GM11168 (cell line): ENCODE measurements around the gene TMEM11.

Source experiments
- in situ Hi-C: fragments of 300-500 bp; cut with MboI; formaldehyde crosslinking; loops from one replicate; pipeline ENCODE4 v1.12.0; 2022; ENCODE audit warnings: low sequenced_read_pairs; ENCODE audit not compliant: unreplicated experiment

TMEM11 gene, protein sequence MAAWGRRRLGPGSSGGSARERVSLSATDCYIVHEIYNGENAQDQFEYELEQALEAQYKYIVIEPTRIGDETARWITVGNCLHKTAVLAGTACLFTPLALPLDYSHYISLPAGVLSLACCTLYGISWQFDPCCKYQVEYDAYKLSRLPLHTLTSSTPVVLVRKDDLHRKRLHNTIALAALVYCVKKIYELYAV

DNA sequence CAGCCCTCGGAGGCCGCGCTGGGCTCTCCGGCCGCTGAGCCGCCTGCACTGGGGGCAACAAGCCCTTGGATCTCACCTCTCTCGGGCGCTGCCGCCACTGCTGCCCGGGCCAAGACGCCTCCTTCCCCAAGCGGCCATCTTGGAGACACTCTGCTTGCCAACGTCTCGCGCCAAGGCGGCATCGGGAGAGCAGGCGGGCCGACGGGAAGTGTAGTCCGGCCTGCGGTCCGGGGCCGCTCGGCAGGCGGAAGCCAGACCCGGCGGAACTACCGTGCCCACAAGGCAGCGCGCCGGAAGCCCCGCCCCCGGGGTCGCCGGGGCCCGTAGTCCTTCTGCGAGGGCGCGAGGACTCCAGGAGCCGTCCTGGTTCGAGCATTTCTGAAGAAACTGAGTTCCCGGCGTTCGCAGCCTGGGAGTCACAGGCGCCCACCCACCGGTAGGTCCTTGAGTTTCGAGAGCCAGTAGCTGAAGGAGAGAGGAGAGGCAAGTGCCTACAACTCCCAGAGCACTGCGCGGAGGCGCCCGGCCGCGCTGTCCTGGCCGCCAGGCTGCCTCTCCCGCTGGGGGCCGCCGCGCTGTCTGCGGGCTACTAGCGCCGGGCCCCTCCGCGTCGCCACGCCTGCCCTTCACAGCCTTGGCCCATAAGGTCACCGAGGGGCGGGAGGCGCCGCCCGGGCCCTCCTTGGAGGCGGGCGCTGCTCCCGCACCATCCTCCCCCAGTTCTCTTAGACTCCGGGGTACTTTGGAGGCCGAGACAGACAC lies at the start of gene TMEM11:
Gene TMEM11, minus strand, starts transcription at position 147 of the 762 bp plus-strand sequence. Its CDS starts 9 bp downstream, at position 138.
- in situ Hi-C loops = no loop called here

DNA sequence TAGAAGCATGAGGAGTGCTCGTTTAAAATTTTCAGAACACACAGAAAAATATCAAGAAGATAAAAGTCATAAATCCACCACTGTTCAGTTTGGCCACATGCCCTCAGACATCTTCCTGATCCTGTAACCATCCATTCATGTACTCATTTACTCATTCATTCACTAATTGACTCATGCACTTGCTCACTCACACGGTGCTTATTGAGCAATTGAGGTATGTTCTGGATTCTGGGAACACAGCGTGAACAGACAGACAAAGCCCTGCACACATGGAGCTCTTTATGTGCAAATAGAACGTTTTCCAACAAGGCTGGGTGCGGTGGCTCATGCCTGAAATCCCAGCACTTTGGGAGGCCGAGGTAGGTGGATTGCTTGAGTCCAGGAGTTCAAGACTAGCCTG lies 49.4 kb upstream of the TMEM11 start:
- in situ Hi-C loops = no loop called here

DNA sequence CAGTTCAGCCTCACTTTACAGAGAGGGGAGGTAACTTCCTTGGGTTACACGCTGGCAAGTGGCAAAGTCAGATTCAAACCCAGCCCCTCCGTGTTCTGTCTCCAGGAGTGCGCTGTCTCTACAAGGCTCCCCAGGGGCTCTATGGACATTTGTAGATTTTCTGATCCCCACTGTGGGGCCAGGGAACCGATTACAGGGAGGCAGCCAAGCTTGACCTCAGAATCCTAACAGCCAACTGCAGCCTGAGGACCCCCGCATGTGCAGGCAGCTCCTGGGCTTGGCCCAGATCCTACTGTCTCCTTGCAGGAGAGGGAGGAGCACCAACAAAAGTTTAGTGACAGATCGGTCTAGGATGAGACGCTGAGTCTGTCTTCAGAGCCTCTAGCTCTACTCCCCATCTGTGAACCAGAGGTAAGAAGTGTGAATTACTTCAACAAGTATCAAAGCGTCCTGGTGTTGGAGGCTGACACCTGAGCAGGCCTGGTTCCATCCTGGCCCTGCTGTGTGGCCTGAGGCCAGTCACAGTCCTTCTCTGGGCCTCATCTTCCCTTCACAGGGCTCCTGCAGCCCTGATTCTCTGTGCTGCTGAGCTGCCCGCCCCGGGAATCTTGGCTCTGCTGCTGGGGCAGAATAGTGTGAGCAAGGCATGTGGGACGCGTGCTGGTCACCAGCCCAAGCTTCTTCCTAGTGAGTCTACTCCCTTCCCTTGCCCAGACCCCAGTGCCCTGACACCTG lies 48.5 kb upstream of the TMEM11 start:
- in situ Hi-C loops = no loop called here

DNA sequence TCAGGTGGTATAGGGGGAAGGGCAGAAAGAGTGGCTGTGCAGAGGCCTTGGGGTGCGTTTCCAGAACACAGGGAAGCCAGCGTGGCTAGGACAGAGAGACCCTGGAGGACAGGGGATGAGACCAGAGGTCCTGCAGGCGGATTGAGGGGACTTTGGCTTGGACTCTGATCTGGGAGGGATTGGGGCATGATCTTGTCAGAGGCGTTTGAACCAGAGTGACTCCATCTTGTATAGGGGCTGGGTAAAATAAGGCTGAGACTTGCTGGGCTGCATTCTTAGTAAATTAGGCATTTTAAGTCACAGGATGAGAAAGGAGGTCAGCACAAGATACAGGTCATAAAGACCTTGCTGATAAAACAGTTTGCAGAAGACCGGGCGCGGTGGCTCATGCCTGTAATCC lies 44.6 kb upstream of the TMEM11 start:
- in situ Hi-C loops = no loop called here

DNA sequence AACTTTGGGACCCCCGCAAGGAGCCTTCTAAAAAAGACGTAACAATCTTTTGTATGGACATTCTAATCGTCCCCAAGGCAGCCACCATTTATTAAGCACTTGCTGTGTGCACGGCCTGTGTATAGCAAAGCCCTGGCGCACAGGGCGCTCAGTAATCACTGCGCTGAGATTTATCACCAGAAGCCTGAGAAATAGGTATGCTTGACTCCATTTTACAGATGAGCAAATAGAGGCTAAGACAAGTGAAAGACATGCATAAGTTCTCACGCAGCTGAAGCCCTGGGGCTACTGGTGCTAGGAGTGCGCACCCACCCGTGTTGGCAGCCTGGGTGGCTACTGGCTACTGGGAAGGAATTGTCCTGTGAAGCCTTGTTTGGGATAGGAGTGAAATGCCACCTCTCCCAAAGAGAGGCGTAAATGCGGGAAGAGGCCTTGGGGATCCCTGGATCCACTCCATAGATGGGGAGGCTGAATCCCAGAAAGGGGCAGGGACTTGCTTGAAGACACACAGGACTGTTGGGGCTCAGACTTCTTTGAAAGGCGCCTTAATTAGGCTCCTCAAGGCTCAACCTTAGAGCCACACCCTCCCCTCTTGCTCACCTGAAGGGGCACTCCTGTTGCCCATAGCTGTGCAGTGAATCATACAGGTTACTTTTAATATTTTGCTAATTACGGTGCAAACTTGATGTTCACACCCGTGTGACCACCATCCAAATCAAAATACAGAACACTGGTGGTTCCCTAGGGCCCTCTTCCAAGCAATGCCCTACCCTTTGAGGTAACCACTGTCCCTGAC lies 39.9 kb upstream of the TMEM11 start:
- in situ Hi-C loops = no loop called here

DNA sequence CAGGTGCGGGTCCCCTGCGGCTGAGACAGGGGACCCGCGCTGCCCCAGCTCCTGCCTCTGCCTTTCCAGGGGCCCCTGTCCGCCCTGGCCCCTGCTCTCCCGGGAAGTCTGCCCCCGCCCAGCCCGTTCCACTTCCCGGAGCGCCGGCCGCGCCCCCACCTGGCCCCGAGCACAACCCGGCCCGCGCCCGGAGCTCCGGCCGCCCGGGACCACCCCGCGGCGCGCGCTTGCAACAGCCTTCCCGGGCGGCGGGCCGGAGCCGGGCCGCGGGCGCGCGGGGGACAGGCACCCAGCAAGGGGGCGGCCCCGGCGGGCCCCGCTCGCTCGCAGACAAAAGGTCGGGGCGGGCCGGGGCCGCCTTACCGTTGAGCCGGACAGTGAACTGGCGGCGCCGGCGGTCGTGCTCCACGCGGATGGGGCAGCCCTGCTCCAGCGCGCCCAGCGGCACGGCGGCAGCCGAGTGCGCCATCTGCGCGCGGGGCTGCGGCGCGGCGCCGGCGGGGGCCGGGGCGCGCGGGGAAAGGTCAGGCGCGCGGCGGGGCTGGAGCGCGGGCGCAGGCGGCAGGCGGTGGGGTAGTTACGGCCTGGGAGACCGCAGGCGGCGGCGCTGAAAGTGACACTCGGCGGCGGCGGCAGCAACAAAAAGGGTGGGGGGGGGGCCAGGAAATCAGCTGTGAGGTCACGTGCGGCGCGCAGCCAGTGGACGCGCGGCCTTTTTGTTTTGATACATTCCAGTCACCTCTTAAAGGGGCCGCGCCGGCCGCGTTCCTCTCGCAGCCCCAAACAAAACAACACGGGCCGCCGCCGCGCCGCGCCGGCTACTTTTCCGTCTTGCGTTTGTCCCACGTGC lies 39.1 kb upstream of the TMEM11 start, which contains the start of gene NATD1:
Gene NATD1, minus strand, starts transcription at position 615 of the 850 bp plus-strand sequence. Its CDS starts 146 bp downstream, at position 469.
- in situ Hi-C loops = no loop called here

DNA sequence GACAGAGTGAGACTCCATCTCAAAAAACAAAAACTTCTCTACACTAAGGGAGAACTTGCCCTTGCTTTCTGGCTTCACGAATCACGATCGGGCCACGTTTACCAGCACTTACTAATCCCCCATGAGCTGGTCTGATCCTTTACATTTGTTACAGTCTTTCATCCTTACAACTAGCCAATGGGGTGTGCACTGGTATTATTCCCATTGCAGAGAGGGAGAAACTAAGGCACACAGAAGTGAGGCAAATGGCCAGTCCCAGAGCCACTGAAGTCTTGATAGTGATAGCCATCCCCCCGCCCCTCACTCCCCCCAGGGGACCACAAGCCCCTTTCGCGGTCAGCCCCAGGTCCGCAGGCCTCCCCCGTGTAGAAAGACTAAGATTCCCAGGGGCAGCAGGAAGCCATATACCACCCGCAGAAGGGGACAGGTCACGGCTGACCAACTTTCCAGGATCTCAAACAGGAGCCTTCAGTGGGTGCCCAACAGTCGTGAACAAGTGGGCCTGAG lies 38.4 kb upstream of the TMEM11 start:
- in situ Hi-C loops = no loop called here

DNA sequence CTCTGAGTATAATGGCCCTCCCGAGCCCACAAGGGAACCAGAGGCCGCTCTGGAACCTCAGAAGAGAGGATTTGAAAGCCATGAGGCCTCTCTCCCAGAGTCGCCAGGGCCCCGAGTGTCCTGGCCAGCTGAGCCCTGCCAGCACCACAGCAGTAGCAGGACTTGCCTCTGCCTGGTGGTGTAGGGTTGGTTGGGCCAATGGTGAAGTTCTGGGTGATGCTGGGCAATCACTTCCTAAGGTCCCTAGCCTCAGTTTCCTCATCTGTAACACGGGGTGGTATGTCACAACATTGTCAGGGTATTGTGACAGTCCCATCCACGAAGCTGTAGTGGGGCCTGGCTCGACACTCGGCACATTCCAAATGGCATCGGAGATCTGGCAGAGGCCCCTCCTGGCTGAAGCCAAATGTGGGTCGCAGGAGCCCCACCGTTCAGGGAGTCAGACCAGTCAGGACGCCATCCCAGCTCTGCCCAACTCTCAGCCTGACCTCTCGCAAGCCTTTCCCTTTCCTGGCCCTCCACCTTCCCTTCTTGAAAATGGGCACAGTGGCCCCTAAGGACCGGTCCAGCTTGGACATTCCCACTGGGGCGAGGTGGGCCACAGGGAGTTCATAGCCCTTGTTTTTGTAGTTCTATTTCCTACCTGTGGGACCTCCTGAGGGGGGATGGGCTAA lies 37.5 kb upstream of the TMEM11 start:
- in situ Hi-C loops = no loop called here

DNA sequence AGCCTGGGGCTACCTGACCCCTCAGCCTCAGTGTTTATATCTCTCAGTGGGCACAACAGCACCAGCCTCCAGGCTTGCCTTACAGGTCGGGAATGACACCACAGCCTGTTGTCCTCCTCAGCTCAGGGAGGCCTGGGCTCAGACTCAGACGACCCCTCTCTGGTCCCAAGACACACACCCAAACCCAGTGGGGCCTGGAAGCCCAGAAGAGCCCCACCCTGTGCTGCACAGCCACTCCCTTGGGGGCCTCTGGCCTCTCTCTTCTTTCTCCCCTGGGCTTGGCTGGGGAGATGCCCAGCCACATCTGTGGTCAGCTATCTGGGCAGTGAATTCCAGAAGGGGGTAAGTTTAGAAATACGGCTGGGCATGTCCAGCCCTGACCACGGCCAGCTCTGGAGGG lies 36.9 kb upstream of the TMEM11 start:
- in situ Hi-C loops = no loop called here

DNA sequence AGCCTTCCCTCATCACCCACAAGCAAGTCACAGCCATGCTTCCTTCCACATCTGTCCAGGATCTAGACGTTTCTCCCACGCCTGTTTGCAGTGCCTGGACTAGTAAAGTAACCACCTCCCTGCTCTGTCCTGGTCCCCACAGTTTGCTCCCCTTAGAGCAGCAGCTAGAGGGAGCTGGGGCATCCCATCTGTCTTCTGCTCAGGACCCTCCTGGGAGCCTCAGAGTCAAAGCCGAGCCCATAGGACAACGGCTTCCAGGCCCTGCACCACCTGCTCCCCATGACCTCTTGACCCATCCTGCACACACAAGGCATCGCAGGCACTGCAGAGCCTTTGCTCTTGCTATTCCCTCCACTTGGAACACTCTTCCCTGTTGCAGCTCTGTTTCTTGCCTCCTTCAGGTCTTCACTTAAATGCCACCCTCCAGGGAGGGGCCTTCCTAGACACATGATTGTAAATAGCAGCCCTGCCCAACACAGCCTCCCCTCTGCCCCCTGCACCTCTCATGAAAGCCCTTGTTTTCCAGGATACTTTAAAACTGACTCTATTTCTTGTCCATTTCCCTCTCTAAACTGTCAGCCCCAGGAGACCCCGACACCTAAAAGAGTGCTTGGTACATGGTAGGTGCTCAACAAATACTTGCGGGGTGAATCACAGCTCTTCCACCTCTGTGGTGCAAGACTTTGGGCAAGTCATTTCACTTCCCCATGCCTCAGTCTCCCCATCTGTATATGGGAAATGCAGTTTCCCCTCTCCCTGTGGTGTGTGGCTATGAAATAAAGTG lies 36.2 kb upstream of the TMEM11 start:
- in situ Hi-C loops = loop anchor here (10.0 kb wide), 1 partner anchor 125 kb away; the partner anchor contains the start of gene DHRS7B

DNA sequence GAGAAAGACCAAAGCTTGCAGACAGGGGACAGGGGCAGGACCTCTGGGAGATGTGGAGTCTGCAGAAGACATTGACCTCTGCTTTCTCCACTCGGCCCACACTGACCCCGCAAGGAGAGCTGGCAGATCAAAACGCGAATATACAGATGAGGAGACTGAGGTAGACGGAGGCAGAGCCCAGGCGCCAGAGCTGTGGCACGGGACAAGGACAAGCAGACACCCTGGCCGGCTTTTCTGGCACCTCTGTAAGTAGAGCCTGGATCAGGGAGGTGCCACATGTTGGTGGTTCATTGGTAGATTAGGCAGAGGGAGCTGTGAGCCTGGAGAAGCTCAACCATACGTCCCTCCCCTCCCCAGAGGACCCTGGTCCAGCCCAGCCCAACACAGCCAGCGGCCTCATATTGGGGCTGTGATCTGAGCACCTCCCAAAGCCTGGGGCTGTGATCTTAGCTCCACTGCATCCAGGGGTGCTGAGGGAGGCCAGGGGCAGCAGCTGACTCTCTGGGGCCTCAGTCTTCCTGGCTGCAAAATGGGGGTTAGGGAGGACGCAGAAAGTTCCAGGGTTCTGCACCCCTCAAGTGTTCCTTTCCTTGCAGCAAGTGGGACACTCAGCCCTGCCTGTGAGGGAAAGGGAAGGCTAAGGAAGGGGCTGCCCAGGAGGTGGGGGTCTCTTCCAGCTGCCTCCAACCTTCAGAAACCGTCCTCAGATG lies 35.3 kb upstream of the TMEM11 start:
- in situ Hi-C loops = loop anchor here (10.0 kb wide), 1 partner anchor 124 kb away; the partner anchor contains the start of gene DHRS7B

DNA sequence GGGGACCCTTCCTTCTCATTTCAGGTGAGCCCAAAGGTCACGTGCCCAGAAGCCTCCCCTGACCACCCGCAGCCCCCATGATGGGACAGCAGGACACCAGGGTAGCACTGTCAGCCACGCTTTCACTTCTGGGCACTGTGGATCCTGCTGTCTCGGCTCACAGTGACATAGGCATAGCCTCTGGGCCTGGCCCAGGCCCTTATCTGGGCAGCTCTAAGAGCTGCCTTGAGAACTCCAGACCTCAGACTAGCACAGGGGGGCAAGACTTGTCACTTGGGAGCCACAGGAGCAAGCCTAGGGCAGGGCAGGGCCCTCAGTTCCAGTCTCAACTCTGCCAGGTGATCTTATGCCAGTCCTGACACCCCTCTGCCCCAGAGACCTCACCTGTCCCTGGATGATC lies 34.5 kb upstream of the TMEM11 start:
- in situ Hi-C loops = loop anchor here (10.0 kb wide), 1 partner anchor 124 kb away; the partner anchor contains the start of gene DHRS7B

DNA sequence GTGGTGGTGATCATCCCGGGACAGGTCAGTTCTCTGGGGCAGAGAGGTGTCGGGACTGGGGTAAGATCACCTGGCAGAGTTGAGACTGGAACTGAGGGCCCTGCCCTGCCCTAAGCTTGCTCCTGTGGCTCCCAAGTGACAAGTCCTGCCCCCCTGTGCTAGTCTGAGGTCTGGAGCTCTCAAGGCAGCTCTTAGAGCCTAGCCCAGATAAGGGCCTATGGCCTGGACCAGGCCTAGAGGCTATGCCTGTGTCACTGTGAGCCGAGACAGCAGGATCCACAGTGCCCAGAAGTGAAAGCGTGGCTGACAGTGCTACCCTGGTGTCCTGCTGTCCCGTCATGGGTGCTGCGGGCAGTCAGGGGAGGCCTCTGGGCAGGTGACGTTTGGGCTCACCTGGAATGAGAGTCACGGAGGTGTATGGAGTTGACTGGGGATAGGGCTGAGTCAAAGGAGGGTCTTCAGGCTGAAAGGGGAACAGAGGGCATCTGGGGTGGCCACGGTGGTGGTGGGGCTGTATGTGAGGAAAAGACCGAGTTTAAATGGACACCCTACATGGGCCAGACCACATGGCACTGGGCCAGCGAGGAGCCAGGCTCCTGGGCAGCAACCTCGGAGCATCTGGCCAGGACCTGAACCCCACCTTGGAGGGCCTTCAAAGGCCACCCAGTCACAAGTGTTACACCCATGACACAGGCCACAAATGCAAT lies 33.7 kb upstream of the TMEM11 start:
- in situ Hi-C loops = loop anchor here (10.0 kb wide), 1 partner anchor 123 kb away; the partner anchor contains the start of gene DHRS7B

DNA sequence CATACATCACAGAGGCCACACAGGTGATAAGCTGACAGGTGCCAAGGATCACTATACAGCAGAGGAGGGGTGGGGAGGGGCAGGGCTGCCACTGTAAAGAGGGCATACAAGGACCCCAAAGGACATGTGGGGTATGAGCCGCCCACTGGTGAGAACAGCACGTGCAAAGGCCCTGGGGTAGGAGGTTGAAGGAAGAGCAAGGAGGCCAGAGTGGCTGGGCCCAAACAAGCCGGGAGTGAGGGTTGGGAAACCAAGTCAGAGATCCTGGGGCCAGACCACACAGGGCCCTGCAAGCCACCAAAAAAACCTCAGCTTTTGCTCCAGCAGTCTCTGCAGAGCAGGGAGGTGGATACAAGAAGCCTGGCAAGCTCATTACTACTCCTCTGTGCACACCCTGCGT lies 32.7 kb upstream of the TMEM11 start:
- in situ Hi-C loops = loop anchor here (10.0 kb wide), 1 partner anchor 122 kb away; the partner anchor contains the start of gene DHRS7B

DNA sequence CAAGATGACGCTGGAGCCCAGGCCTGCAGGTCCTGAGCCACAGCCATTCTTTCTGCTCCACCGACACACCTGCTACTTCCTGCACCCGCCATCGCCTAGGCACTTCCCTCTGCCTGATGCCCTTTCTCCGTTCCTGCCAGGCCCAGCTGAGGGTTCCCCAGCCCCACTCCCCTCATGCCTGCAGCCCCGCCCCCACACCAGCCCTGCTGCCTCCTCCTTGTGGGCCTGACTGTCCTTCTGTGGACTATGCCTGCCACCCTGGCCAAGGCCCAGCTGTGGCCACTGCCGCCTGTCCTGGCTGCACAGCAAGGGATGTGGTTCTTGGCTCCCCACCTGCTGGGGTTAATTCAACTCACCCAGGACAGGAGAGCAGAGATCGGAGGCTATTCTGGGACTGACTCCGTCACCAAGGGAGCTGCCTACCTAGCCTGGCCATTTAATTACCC lies 31.7 kb upstream of the TMEM11 start:
- in situ Hi-C loops = loop anchor here (10.0 kb wide), 1 partner anchor 121 kb away; the partner anchor contains the start of gene DHRS7B
